SK-N-SH (cell line): ENCODE results near the gene DBET. TPM values are rescaled to one million over a fixed set of nuclear protein-coding genes. Genes with fewer than 3 reads are reported as not detected.

ENCODE experiments used
- CTCF ChIA-PET: fragments of 300-600, 350-600 bp; formaldehyde crosslinking; extraction: SDS; loops from one replicate; lab custom pipeline; 2021; lab: Yijun Ruan, JAX
- POLR2A ChIA-PET: fragments of 350-600 bp; sonication (Branson Sonifier 250); formaldehyde crosslinking; extraction: SDS; loops from one replicate; lab custom pipeline; 2020; ENCODE audit warnings: antibody characterized with exemption, inconsistent platforms; lab: Yijun Ruan, JAX
- DNase-seq: peaks from one replicate; pipeline ENCODE4 v3.0.0; 2012
- H2AFZ ChIP-seq: fragments of 200-600 bp; sonication (generic); 2 replicates; pipeline ENCODE4 v1.8.1; 2016; ENCODE audit warnings: antibody characterized with exemption, mild to moderate bottlenecking, low read depth
- H3F3A ChIP-seq: fragments of 200-600 bp; sonication (generic); replicated peaks from 2 replicates; pipeline ENCODE3; 2016; ENCODE audit warnings: antibody characterized with exemption, mild to moderate bottlenecking; ENCODE audit not compliant: insufficient read depth
- H3K27ac ChIP-seq, 2 experiments: fragments of 200-500 bp in 1 of 2; fragments of 200-600 bp in 1 of 2; sonication (Bioruptor generic) in 1 of 2; sonication (generic), shearing (Covaris generic) in 1 of 2; 2 replicates each; pipeline versions ENCODE4 v1.5.1 to v1.6.1; 2014 to 2016; ENCODE audit warnings: low read depth in 2 of 2, inconsistent platforms in 1 of 2, low read length in 1 of 2, mild to moderate bottlenecking in 1 of 2, mixed read lengths in 1 of 2
- H3K27me3 ChIP-seq: fragments of 200-600 bp; sonication (generic), shearing (Covaris generic); 2 replicates; pipeline ENCODE4 v1.6.1; 2016; ENCODE audit warnings: mixed run types; ENCODE audit not compliant: insufficient read depth
- H3K36me3 ChIP-seq, 2 experiments: fragments of 200-500 bp in 1 of 2; fragments of 200-600 bp in 1 of 2; sonication (Bioruptor generic) in 1 of 2; sonication (generic) in 1 of 2; replicated peaks in 1 of 2; 2 replicates each; pipeline versions ENCODE3 to v1.5.1; 2014 to 2016; ENCODE audit warnings: low read length in 1 of 2, mild to moderate bottlenecking in 1 of 2; ENCODE audit not compliant: insufficient read depth in 2 of 2, control insufficient read depth in 1 of 2
- H3K4me1 ChIP-seq, 2 experiments: fragments of 200-500 bp in 1 of 2; fragments of 200-600 bp in 1 of 2; sonication (Bioruptor generic) in 1 of 2; sonication (generic), shearing (Covaris generic) in 1 of 2; 2 replicates each; pipeline versions ENCODE4 v1.5.1 to v1.6.1; 2014 to 2016; ENCODE audit warnings: low read depth in 1 of 2, low read length in 1 of 2, mixed run types in 1 of 2; ENCODE audit not compliant: insufficient read depth in 2 of 2, control insufficient read depth in 1 of 2
- H3K4me2 ChIP-seq: fragments of 200-600 bp; sonication (generic), shearing (Covaris generic); 2 replicates; pipeline ENCODE4 v1.6.1; 2017; ENCODE audit warnings: mixed run types
- H3K4me3 ChIP-seq, 2 experiments: fragments of 200-500 bp in 1 of 2; fragments of 200-600 bp in 1 of 2; sonication (Bioruptor generic) in 1 of 2; sonication (generic), shearing (Covaris generic) in 1 of 2; 2 replicates each; pipeline versions ENCODE4 v1.5.1 to v1.8.1; 2014 to 2016; ENCODE audit warnings: low read depth in 2 of 2, inconsistent platforms in 1 of 2, low read length in 1 of 2, mild to moderate bottlenecking in 1 of 2, mixed read lengths in 1 of 2, moderate library complexity in 1 of 2
- H3K79me2 ChIP-seq: fragments of 200-600 bp; sonication (generic); 2 replicates; pipeline ENCODE4 v1.8.1; 2017; ENCODE audit warnings: mild to moderate bottlenecking; ENCODE audit not compliant: insufficient read depth
- H3K9ac ChIP-seq: fragments of 200-600 bp; sonication (generic); 2 replicates; pipeline ENCODE4 v1.6.1; 2017; ENCODE audit warnings: mixed run types
- H3K9me2 ChIP-seq: fragments of 200-600 bp; sonication (generic); 2 replicates; pipeline ENCODE4 v1.6.1; 2017; ENCODE audit warnings: mixed run types
- H3K9me3 ChIP-seq: fragments of 200-600 bp; sonication (generic); 2 replicates; pipeline ENCODE4 v1.6.1; 2017; ENCODE audit warnings: mixed run types, mild to moderate bottlenecking, moderate library complexity
- H4K20me1 ChIP-seq: fragments of 200-600 bp; sonication (generic); 2 replicates; pipeline ENCODE4 v1.6.1; 2017; ENCODE audit warnings: mild to moderate bottlenecking, mixed run types; ENCODE audit not compliant: insufficient read depth
- CHD2 ChIP-seq: fragments of 150-350 bp; IDR thresholded peaks from 2 replicates; pipeline ENCODE4 v1.6.1; 2018; ENCODE audit warnings: low read length; ENCODE audit not compliant: partially characterized antibody
- ELF1 ChIP-seq: IDR thresholded peaks from 2 replicates; pipeline ENCODE4 v1.4.0; 2012
- EP300 ChIP-seq, 2 experiments: IDR thresholded peaks; 2 replicates each; pipeline versions ENCODE4 v1.4.0 to v1.6.1; 2012; ENCODE audit warnings: borderline replicate concordance in 1 of 2, low read depth in 1 of 2, low read length in 1 of 2
- FOXM1 ChIP-seq: IDR thresholded peaks from 2 replicates; pipeline ENCODE4 v1.4.0; 2012; ENCODE audit warnings: low read depth, mild to moderate bottlenecking
- GABPA ChIP-seq: IDR thresholded peaks from 2 replicates; pipeline ENCODE4 v1.4.0; 2012; ENCODE audit warnings: low read depth, mild to moderate bottlenecking
- MXI1 ChIP-seq: IDR thresholded peaks from 2 replicates; pipeline ENCODE4 v1.6.1; 2012; ENCODE audit warnings: mild to moderate bottlenecking, low read depth, low read length, improper control_type of control experiment
- NFIC ChIP-seq: IDR thresholded peaks from 2 replicates; pipeline ENCODE4 v1.4.0; 2012; ENCODE audit warnings: borderline replicate concordance
- NRF1 ChIP-seq: IDR thresholded peaks from 2 replicates; pipeline ENCODE4 v1.6.1; 2012; ENCODE audit warnings: low read depth, mild to moderate bottlenecking, low read length
- POLR2AphosphoS5 ChIP-seq: IDR thresholded peaks from 2 replicates; pipeline ENCODE4 v1.6.1; 2012; ENCODE audit warnings: low read depth, low read length
- RAD21 ChIP-seq: IDR thresholded peaks from 2 replicates; pipeline ENCODE4 v1.6.1; 2012; ENCODE audit warnings: mild to moderate bottlenecking, low read length
- RCOR1 ChIP-seq: fragments of 150-350 bp; IDR thresholded peaks from 2 replicates; pipeline ENCODE4 v1.6.1; 2017; ENCODE audit warnings: antibody characterized with exemption, low read length
- RXRA ChIP-seq: IDR thresholded peaks from 2 replicates; pipeline ENCODE4 v1.4.0; 2012; ENCODE audit warnings: low read depth, mild to moderate bottlenecking, borderline replicate concordance
- SIN3A ChIP-seq: IDR thresholded peaks from 2 replicates; pipeline ENCODE4 v1.6.1; 2012; ENCODE audit warnings: low read depth, mild to moderate bottlenecking, low read length, moderate library complexity, borderline replicate concordance
- WGBS: methylation state at CpG from one replicate; pipeline ENCODE4 v1.1.6; 2017; ENCODE audit warnings: low lambda C conversion rate; 5-methylcytosine and 5-hydroxymethylcytosine counted together
- polyA plus RNA-seq, 3 experiments: library from polyadenylated mRNA; depleted of rRNA; stranded (reverse); fragments of >200 nt; gene quantifications; 2 replicates each; pipeline ENCODE4 v1.2.3, GENCODE V29; 2012
- TF ChIP-seq, protein P1 (sequence below): IDR thresholded peaks from 2 replicates; pipeline ENCODE4 v1.4.0; 2012; ENCODE audit warnings: low read depth, borderline replicate concordance
- TF ChIP-seq, protein P2 (sequence below): IDR thresholded peaks from 2 replicates; pipeline ENCODE4 v1.6.1; 2012; ENCODE audit warnings: mild to moderate bottlenecking, low read depth, low read length, moderate library complexity
- TF ChIP-seq, protein P3 (sequence below): fragments of 150-350 bp; IDR thresholded peaks from 2 replicates; pipeline ENCODE4 v1.6.1; 2016; ENCODE audit warnings: mild to moderate bottlenecking, low read depth, low read length
- TF ChIP-seq, protein P4 (sequence below): IDR thresholded peaks from 2 replicates; pipeline ENCODE4 v1.4.0; 2012; ENCODE audit warnings: low read depth, borderline replicate concordance

The DBET gene
- polyA plus RNA-seq, 1 of the 3 experiments (the other 2 are of a cell fraction) = not detected

DNA sequence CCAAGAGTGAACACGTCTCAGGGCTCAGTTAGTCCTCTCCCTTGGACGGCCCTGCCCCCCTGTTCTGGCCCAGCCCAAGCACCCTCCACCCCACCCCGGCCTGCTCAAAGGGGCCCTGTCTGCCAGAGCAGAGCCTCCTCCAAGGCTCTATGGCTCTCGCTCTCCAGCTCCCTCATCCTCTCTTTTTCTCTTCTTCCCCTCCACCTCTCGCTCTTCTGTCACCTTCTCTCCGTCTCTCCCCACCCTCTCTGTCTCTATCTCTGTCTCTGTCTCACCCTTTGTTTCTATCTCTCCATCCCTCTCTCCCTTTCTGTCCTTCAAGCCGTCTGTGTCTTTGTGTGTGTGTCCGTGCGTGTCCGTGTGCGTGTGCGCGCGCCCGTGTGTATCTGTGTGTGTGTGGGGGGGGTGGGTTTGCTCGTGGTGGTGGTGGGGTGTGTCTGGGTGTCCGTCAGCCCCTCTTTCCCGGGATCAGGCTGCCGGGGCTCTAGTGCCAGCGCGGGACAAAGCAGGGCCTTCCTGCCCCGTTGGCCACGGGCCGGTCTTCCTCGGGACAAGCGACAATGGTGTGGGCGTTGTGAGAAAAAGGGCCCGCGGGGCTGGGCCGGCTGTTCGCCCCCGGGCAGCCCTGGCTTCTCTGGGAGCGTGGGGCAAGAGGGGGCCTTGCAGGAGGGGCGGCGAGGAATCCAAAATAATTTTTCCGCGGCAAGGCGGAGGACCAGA is 45.9 kb upstream of the DBET start:
- POLR2A ChIA-PET = no interaction called here
- CTCF ChIA-PET = no interaction called here
- no peaks in the 10 kb centered on the region for H3K79me2 ChIP-seq
- H4K20me1 ChIP-seq = no peaks in the 10 kb centered on the region
- no peak overlapping the region for H3K9ac ChIP-seq
- no peaks in the 10 kb centered on the region for H3K9me2 ChIP-seq
- H3K4me1 ChIP-seq = peaks cover 0 to 6% of the 10 kb centered on the region in 2 experiments; a peak in 1 of 4 replicates
- no peaks in the 10 kb centered on the region for H3K9me3 ChIP-seq
- H3K4me2 ChIP-seq = no peak overlapping the region
- no peaks in the 10 kb centered on the region for H3K36me3 ChIP-seq
- WGBS = 38% methylated on average over 34 of the region's 38 CpGs
- no peak overlapping the region for H2AFZ ChIP-seq
- peaks cover 5% of the 10 kb centered on the region for H3F3A ChIP-seq
- peaks cover 13% of the 10 kb centered on the region for H3K27me3 ChIP-seq
- H3K4me3 ChIP-seq = no peak overlapping the region
- no peak overlapping the region for H3K27ac ChIP-seq
- DNase-seq = no peak
- TF ChIP-seq NRF1 = no peak
- no peak for TF ChIP-seq MXI1
- no peak for TF ChIP-seq EP300 (IDR thresholded peaks at IDR 0.05; ENCODE audit: borderline replicate concordance in 1 of 2, low read depth in 1 of 2, low read length in 1 of 2)
- TF ChIP-seq RXRA = no peak
- no peak for TF ChIP-seq FOXM1
- TF ChIP-seq, protein P1, sequence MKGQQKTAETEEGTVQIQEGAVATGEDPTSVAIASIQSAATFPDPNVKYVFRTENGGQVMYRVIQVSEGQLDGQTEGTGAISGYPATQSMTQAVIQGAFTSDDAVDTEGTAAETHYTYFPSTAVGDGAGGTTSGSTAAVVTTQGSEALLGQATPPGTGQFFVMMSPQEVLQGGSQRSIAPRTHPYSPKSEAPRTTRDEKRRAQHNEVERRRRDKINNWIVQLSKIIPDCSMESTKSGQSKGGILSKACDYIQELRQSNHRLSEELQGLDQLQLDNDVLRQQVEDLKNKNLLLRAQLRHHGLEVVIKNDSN = no peak
- TF ChIP-seq GABPA = no peak
- TF ChIP-seq RCOR1 = no peak
- no peak for TF ChIP-seq RAD21
- TF ChIP-seq, protein P2, sequence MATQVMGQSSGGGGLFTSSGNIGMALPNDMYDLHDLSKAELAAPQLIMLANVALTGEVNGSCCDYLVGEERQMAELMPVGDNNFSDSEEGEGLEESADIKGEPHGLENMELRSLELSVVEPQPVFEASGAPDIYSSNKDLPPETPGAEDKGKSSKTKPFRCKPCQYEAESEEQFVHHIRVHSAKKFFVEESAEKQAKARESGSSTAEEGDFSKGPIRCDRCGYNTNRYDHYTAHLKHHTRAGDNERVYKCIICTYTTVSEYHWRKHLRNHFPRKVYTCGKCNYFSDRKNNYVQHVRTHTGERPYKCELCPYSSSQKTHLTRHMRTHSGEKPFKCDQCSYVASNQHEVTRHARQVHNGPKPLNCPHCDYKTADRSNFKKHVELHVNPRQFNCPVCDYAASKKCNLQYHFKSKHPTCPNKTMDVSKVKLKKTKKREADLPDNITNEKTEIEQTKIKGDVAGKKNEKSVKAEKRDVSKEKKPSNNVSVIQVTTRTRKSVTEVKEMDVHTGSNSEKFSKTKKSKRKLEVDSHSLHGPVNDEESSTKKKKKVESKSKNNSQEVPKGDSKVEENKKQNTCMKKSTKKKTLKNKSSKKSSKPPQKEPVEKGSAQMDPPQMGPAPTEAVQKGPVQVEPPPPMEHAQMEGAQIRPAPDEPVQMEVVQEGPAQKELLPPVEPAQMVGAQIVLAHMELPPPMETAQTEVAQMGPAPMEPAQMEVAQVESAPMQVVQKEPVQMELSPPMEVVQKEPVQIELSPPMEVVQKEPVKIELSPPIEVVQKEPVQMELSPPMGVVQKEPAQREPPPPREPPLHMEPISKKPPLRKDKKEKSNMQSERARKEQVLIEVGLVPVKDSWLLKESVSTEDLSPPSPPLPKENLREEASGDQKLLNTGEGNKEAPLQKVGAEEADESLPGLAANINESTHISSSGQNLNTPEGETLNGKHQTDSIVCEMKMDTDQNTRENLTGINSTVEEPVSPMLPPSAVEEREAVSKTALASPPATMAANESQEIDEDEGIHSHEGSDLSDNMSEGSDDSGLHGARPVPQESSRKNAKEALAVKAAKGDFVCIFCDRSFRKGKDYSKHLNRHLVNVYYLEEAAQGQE = no peak

DNA sequence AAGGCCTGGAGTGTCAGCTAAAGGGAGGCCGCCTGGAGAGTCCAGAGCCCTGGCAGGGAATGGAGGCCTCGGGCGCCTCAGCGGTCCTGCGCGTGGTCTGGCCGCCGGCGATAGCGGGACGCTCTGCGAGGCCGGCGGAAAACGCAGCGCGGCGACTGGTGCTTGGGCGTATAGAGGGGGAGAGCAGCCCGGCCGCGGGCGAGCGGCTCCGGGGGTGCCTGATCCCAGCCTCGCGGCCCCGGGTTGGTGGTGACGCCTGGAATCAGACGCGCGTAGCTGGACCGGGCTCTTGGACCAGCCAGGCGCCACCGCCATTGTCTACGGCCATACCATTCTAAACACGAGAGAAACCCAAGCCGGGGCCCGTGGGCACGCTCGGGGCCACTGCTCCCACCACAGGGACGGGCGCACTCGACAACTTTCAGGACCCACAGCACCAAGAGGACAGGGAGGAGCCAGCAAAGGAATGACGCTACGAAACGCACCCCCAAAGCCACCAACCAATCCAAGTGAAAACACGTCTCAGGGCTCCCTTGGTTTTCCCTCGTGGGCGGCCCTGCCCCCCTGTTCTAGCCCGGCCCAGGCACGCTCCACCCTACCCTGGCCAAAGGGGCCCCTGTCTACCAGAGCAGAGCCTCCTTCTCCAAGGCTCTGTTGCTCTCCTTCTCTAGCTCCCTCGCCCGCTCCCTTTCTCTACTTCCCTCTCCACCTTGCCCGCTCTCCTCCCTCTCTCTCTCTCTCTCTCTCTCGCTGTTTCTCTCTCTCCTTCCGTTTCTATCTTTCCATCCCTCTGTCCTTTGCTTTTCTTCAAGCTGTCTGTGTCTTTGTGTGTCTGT is 45.1 kb upstream of the DBET start:
- Histone ChIP-seq H3K4me1 (peaks cover 0 to 6% of the 10 kb centered on the region in 2 experiments; a peak in 1 of 4 replicates), H3K9me2 (no peaks in the 10 kb centered on the region), H3K4me3 (no peak overlapping the region), H3F3A (peaks cover 5% of the 10 kb centered on the region), H3K27me3 (peaks cover 13% of the 10 kb centered on the region), H3K36me3 (no peaks in the 10 kb centered on the region), H3K27ac (no peak overlapping the region), H4K20me1 (no peaks in the 10 kb centered on the region), H3K9me3 (no peaks in the 10 kb centered on the region), H3K79me2 (no peaks in the 10 kb centered on the region), H3K9ac (no peak overlapping the region), H3K4me2 (0 out of 2 replicates have a peak overlapping the region, but pooled peaks have one; percentile 80), H2AFZ (no peak overlapping the region)
- ChIA-PET CTCF (no interaction called here), POLR2A (no interaction called here)
- peak; percentile 44 for DNase-seq
- WGBS = 18% methylated on average over 21 of the region's 57 CpGs
- TF ChIP-seq ELF1 = no peak
- no peak for TF ChIP-seq POLR2AphosphoS5
- no peak for TF ChIP-seq NFIC
- TF ChIP-seq RAD21 = no peak
- TF ChIP-seq CHD2 = no peak
- no peak for TF ChIP-seq RXRA
- TF ChIP-seq, protein P3, sequence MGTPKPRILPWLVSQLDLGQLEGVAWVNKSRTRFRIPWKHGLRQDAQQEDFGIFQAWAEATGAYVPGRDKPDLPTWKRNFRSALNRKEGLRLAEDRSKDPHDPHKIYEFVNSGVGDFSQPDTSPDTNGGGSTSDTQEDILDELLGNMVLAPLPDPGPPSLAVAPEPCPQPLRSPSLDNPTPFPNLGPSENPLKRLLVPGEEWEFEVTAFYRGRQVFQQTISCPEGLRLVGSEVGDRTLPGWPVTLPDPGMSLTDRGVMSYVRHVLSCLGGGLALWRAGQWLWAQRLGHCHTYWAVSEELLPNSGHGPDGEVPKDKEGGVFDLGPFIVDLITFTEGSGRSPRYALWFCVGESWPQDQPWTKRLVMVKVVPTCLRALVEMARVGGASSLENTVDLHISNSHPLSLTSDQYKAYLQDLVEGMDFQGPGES = no peak
- no peak for TF ChIP-seq MXI1
- TF ChIP-seq RCOR1 = no peak
- TF ChIP-seq, protein P4, sequence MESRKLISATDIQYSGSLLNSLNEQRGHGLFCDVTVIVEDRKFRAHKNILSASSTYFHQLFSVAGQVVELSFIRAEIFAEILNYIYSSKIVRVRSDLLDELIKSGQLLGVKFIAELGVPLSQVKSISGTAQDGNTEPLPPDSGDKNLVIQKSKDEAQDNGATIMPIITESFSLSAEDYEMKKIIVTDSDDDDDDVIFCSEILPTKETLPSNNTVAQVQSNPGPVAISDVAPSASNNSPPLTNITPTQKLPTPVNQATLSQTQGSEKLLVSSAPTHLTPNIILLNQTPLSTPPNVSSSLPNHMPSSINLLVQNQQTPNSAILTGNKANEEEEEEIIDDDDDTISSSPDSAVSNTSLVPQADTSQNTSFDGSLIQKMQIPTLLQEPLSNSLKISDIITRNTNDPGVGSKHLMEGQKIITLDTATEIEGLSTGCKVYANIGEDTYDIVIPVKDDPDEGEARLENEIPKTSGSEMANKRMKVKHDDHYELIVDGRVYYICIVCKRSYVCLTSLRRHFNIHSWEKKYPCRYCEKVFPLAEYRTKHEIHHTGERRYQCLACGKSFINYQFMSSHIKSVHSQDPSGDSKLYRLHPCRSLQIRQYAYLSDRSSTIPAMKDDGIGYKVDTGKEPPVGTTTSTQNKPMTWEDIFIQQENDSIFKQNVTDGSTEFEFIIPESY = no peak
- TF ChIP-seq SIN3A = no peak
